Upper lobe of right lung (tissue), 1 donor: ENCODE measurements around the gene CENPO. TPM values are rescaled to one million over a fixed set of nuclear protein-coding genes. Genes with fewer than 3 reads are reported as not detected.
A peak's percentile ranks its signal among the peaks of the same experiment; 100 is the strongest.
"Not testable (repeated sequence)": the region's sequence is repeated elsewhere in the genome, so short reads cannot be mapped to it uniquely, and the experiment has no call there.

Experiments
- ATAC-seq: fragments of 200-7000 bp; cut with Tn5 transposase; one replicate; pipeline ENCODE4 v1.9.1; 2020; ENCODE audit warnings: mild to moderate bottlenecking, moderate library complexity
- DNase-seq: peaks from one replicate; pipeline ENCODE4 v3.0.0-alpha.2; 2020
- H3K27ac ChIP-seq: fragments of 200-600 bp; one replicate; pipeline ENCODE4 v1.8.0; 2022
- H3K27me3 ChIP-seq: fragments of 200-600 bp; one replicate; pipeline ENCODE4 v1.8.0; 2022; ENCODE audit warnings: mild to moderate bottlenecking
- H3K36me3 ChIP-seq: fragments of 200-600 bp; one replicate; pipeline ENCODE4 v1.8.0; 2022
- H3K4me1 ChIP-seq: fragments of 200-600 bp; one replicate; pipeline ENCODE4 v1.8.0; 2022
- H3K4me3 ChIP-seq: fragments of 200-600 bp; one replicate; pipeline ENCODE4 v1.8.0; 2022; ENCODE audit warnings: mild to moderate bottlenecking
- H3K9me3 ChIP-seq: fragments of 200-600 bp; one replicate; pipeline ENCODE4 v1.8.0; 2022
- CTCF ChIP-seq: fragments of 200-600 bp; IDR thresholded peaks from one replicate; pipeline ENCODE4 v1.8.0; 2022; ENCODE audit warnings: antibody characterized with exemption
- intact Hi-C: fragments of 100-400 bp; cut with DNase I; formaldehyde crosslinking; loops from one replicate; pipeline ENCODE4 v1.11.0; 2022
- total RNA-seq: library from RNA; stranded (reverse); fragmentation: NEBNext Ultra II Directional; extraction: Animal tissue kit (Norgen Biotek cat#: 25700); gene quantifications from one replicate; pipeline ENCODE4 v1.2.1, GENCODE V29; 2021
- donor health status: DM: no; HTN: yes; CAD: no; lungs with severe emphysema.

CENPO gene
- total RNA-seq, 1 donor from 2014 or later: 6.5 TPM

- no peak for TF ChIP-seq CTCF
- no peak for ATAC-seq
- H3K4me3 ChIP-seq: no peak overlapping the region
Observed at GRCh38 chr2:24787532-24787931, 5.7 kb upstream of the CENPO start.

GRCh38 chr2:24788816-24789215, 4.4 kb upstream of the CENPO start:
- no peaks in the 10 kb centered on the region for H3K36me3 ChIP-seq
- no peak for ATAC-seq
- intact Hi-C loops: no loop called here
- peaks cover 14% of the 10 kb centered on the region for H3K4me1 ChIP-seq
- no peak for TF ChIP-seq CTCF
- H3K9me3 ChIP-seq: no peaks in the 10 kb centered on the region
- DNase-seq: no peak
- H3K27ac ChIP-seq: no peak overlapping the region
- H3K27me3 ChIP-seq: no peaks in the 10 kb centered on the region
- H3K4me3 ChIP-seq: no peak overlapping the region

More at GRCh38 chr2:24787532-24787931, 5.7 kb upstream of the CENPO start:
- intact Hi-C loops: no loop called here
- Histone ChIP-seq H3K4me1 (peaks cover 12% of the 10 kb centered on the region), H3K36me3 (no peaks in the 10 kb centered on the region), H3K27ac (no peak overlapping the region), H3K9me3 (no peaks in the 10 kb centered on the region), H3K27me3 (no peaks in the 10 kb centered on the region)
- DNase-seq: no peak

GRCh38 chr2:24791452-24791851, 1.8 kb upstream of the CENPO start:
- no peaks in the 10 kb centered on the region for H3K9me3 ChIP-seq
- no peaks in the 10 kb centered on the region for H3K27me3 ChIP-seq
- no peak overlapping the region for H3K27ac ChIP-seq
- no peaks in the 10 kb centered on the region for H3K36me3 ChIP-seq
- intact Hi-C loops: no loop called here
- H3K4me1 ChIP-seq: peaks cover 14% of the 10 kb centered on the region
- no peak for TF ChIP-seq CTCF
- ATAC-seq (no peak), DNase-seq (no peak)
- H3K4me3 ChIP-seq: no peak overlapping the region

- intact Hi-C loops: no loop called here
- H3K36me3 ChIP-seq: no peaks in the 10 kb centered on the region
- DNase-seq (no peak), ATAC-seq (no peak)
- no peak for TF ChIP-seq CTCF
- no peaks in the 10 kb centered on the region for H3K9me3 ChIP-seq
- peak overlapping the region; percentile 74 for H3K4me3 ChIP-seq
- H3K4me1 ChIP-seq: peaks cover 14% of the 10 kb centered on the region
- H3K27me3 ChIP-seq: no peaks in the 10 kb centered on the region
- H3K27ac ChIP-seq: peak overlapping the region; percentile 100
Observed at GRCh38 chr2:24792542-24792873, 717 bp upstream of the CENPO start.

GRCh38 chr2:24793761-24794435, 673 bp downstream of the CENPO start:
- DNase-seq (no peak), ATAC-seq (no peak)
- H3K4me1 ChIP-seq: peaks cover 14% of the 10 kb centered on the region
- H3K4me3 ChIP-seq: peak overlapping the region; percentile 74
- no peaks in the 10 kb centered on the region for H3K27me3 ChIP-seq
- TF ChIP-seq CTCF: no peak
- intact Hi-C loops: no loop called here
- H3K27ac ChIP-seq: peak overlapping the region; percentile 100
- H3K36me3 ChIP-seq: no peaks in the 10 kb centered on the region
- H3K9me3 ChIP-seq: no peaks in the 10 kb centered on the region

GRCh38 chr2:24797644-24798043, 4.4 kb downstream of the CENPO start:
- Histone ChIP-seq H3K9me3 (no peaks in the 10 kb centered on the region), H3K27ac (no peak overlapping the region), H3K36me3 (no peaks in the 10 kb centered on the region), H3K4me1 (peaks cover 8% of the 10 kb centered on the region), H3K27me3 (no peaks in the 10 kb centered on the region), H3K4me3 (no peak overlapping the region)
- ATAC-seq (no peak), DNase-seq (no peak)
- intact Hi-C loops: no loop called here
- TF ChIP-seq CTCF: no peak

GRCh38 chr2:24800487-24800886, 7.3 kb downstream of the CENPO start:
- not testable (repeated sequence) for ATAC-seq, H3K27ac ChIP-seq, H3K4me1 ChIP-seq

GRCh38 chr2:24805811-24806660, 12.8 kb downstream of the CENPO start:
- H3K9me3 ChIP-seq, ATAC-seq, H3K36me3 ChIP-seq, H3K27ac ChIP-seq, H3K27me3 ChIP-seq, DNase-seq, H3K4me1 ChIP-seq, intact Hi-C loops, H3K4me3 ChIP-seq: not testable (repeated sequence)

More at GRCh38 chr2:24800487-24800886, 7.3 kb downstream of the CENPO start:
- H3K9me3 ChIP-seq, intact Hi-C loops, H3K27me3 ChIP-seq, H3K4me3 ChIP-seq, DNase-seq, H3K36me3 ChIP-seq: not testable (repeated sequence)
